Heart right ventricle (tissue), 16 donors: Measurements from ENCODE around the gene TRMT2B. TPM values are rescaled to one million over a fixed set of nuclear protein-coding genes. Genes with fewer than 3 reads are reported as not detected.
A peak's percentile ranks its signal among the peaks of the same experiment; 100 is the strongest.
"Not testable (repeated sequence)": the region's sequence is repeated elsewhere in the genome, so short reads cannot be mapped to it uniquely, and the experiment has no call there.

Experiments
- ATAC-seq, 8 donors: fragments of 200-7000 bp; cut with Tn5 transposase; one replicate each; pipeline ENCODE4 v1.9.1; 2020; ENCODE audit warnings: mild to moderate bottlenecking in 8 of 8, moderate library complexity in 8 of 8, moderate number of reproducible peaks in 1 of 8
- DNase-seq, 2 donors: peaks; one replicate each; pipeline ENCODE4 v3.0.0-alpha.2; 2020
- H3K27ac ChIP-seq, 10 donors: fragments of 200-600 bp; sonication (generic) in 2 of 10; one replicate each; pipeline versions ENCODE4 v1.5.0 to v1.8.0; 2020 to 2022; ENCODE audit warnings: mild to moderate bottlenecking in 3 of 10
- H3K27me3 ChIP-seq, 7 donors: fragments of 200-600 bp; one replicate each; pipeline ENCODE4 v1.8.0; 2021 to 2022; ENCODE audit warnings: mild to moderate bottlenecking in 2 of 7
- H3K36me3 ChIP-seq, 9 donors: fragments of 200-600 bp; sonication (generic) in 1 of 9; one replicate each; pipeline versions ENCODE4 v1.5.0 to v1.8.0; 2020 to 2022; ENCODE audit warnings: mild to moderate bottlenecking in 2 of 9
- H3K4me1 ChIP-seq, 9 donors: fragments of 200-600 bp; sonication (generic) in 1 of 9; one replicate each; pipeline versions ENCODE4 v1.5.0 to v1.8.0; 2020 to 2022; ENCODE audit warnings: mild to moderate bottlenecking in 4 of 9
- H3K4me3 ChIP-seq, 10 donors: fragments of 200-600 bp; sonication (generic) in 2 of 10; one replicate each; pipeline versions ENCODE4 v1.5.0 to v1.8.0; 2020 to 2022; ENCODE audit warnings: mild to moderate bottlenecking in 7 of 10, moderate library complexity in 2 of 10
- H3K9me3 ChIP-seq, 11 donors: fragments of 200-600 bp in 10 of 11; sonication (generic) in 2 of 11; one replicate each; pipeline versions ENCODE4 v1.5.0 to v1.8.0; 2013 to 2022; ENCODE audit warnings: mild to moderate bottlenecking in 2 of 11, control low read depth in 1 of 11, moderate library complexity in 1 of 11
- whole genome bisulfite sequencing, 2 donors: extraction: QIAGEN DNeasy Blood & Tissue Kit; methylation state at CpG; one replicate each; pipeline ENCODE4 v1.1.7; 2013; ENCODE audit warnings: inconsistent platforms in 1 of 2; 5-methylcytosine and 5-hydroxymethylcytosine counted together
- intact Hi-C, 10 donors: fragments of 100-400 bp; cut with DNase I; formaldehyde crosslinking; loops; one replicate each; pipeline versions ENCODE4 v1.11.1 to v1.14.2; 2022
- polyA plus RNA-seq, 2 donors: library from polyadenylated mRNA; stranded (reverse); fragments of 200-250 nt; gene quantifications; one replicate each; pipeline ENCODE4 v1.2.3, GENCODE V29; 2013
- total RNA-seq, 10 donors: library from RNA; stranded (reverse); fragmentation: NEBNext Ultra II Directional in 3 of 10; extraction: Animal tissue kit (Norgen Biotek cat#: 25700) in 3 of 10; gene quantifications; one replicate each; pipeline versions ENCODE4 v1.2.1 to v1.2.4, GENCODE V29; 2021 to 2023
- TF ChIP-seq, protein P1 (sequence below), 9 donors: fragments of 200-600 bp; sonication (generic) in 2 of 9; IDR thresholded peaks; one replicate each; pipeline versions ENCODE4 v1.5.0 to v1.8.0; 2021 to 2022; ENCODE audit warnings: antibody characterized with exemption in 9 of 9, mild to moderate bottlenecking in 5 of 9, moderate library complexity in 1 of 9
- donor health status: Arrhythmogenic right ventricular cardiomyopathy.
- donor health status: ischemic (EF 13 %, LVEDD 7.1; RV severe dilation, severe dysfunction).
- donor health status: healthy with polysubstance abuse.
- donor health status: DM: no; HTN: yes; CAD: no.
- donor health status: DM: no; HTN: no; CAD: no.
- donor health status: ischemic (EF 25% LVEDD 6.9; RV normal size, moderate dysfunction).
- donor health status: ischemic (EF 25% LVEDD 5.7; RV mildly dilated, moderate dysfunction).
- donor health status: healthy.
- donor health status: DM: yes; HTN: yes; CAD: no.
- donor health status: Ischemic cardiomyopathy.
- donor health status: ischemic (EF 35%, LVEDD 5.7; RV mildly dilated, moderate dysfunction).
- donor health status: nonischemic (EF 11% LVEDD 7.7; RV severe dilation, severe dysfunction).
- donor health status: DM: yes; HTN: yes; CAD: no.
- donor health status: PGD.
- donor health status: ischemic (EF 29% LVEDD 5.4; RV normal size, mild dysfunction).
- donor health status: nonischemic (EF 23%, LVEDD 6.1; RV moderate dilation, normal function).

Gene TRMT2B
- total and polyA plus RNA-seq, 12 donors, result 8.2 to 21.2 (median 15.4) TPM

DNA sequence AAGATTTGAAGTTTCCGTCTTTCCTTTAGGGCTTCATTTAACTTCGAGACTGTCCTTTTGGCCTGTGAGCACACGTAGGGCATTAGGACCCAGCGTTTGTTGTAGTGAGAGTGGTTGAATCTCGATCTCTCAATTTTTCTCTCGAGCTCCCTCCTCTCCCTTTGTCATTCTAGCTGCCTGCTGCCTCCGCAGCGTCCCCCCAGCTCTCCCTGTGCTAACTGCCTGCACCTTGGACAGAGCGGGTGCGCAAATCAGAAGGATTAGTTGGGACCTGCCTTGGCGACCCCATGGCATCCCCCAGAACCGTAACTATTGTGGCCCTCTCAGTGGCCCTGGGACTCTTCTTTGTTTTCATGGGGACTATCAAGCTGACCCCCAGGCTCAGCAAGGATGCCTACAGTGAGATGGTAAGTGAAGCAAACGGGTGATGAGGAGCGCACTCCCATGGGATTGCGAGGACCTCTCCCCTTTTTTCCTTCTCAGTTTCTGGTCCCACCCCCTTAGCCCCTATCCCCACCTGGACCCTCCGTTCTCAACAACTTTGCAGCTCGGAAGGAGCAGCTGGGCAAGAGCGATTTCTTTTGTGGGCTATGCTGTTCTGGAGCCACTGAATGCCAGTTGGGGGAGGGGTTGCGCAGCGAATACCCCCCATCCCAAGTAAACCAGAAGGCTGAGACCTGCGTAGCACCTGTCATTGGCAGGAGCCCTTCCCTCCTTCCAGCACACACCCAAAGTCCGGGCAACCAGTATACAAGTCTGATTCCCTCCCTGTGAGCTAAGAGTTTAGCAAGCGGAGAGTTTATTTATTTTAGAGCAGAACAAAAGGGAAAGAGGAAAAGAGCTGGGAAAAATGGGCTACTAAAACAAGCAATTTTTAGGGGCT is 27.0 kb upstream of the TRMT2B start, which contains the start of gene TMEM35A:
Gene TMEM35A (plus strand): TSS at position 164 of the 883 bp plus-strand sequence. CDS start 124 bp downstream, at position 288.
- intact Hi-C loops, result no loop called here
- H3K27me3 ChIP-seq, result peaks cover 0 to 63% (median 0%) of the 10 kb centered on the region in 7 donors
- H3K4me1 ChIP-seq, result no peaks in the 10 kb centered on the region
- H3K27ac ChIP-seq, result no peak within 1 kb of the TSS
- DNase-seq, result no peak
- peaks cover 0 to 3% (median 0%) of the 10 kb centered on the region in 11 donors for H3K9me3 ChIP-seq
- TF ChIP-seq, protein P1, sequence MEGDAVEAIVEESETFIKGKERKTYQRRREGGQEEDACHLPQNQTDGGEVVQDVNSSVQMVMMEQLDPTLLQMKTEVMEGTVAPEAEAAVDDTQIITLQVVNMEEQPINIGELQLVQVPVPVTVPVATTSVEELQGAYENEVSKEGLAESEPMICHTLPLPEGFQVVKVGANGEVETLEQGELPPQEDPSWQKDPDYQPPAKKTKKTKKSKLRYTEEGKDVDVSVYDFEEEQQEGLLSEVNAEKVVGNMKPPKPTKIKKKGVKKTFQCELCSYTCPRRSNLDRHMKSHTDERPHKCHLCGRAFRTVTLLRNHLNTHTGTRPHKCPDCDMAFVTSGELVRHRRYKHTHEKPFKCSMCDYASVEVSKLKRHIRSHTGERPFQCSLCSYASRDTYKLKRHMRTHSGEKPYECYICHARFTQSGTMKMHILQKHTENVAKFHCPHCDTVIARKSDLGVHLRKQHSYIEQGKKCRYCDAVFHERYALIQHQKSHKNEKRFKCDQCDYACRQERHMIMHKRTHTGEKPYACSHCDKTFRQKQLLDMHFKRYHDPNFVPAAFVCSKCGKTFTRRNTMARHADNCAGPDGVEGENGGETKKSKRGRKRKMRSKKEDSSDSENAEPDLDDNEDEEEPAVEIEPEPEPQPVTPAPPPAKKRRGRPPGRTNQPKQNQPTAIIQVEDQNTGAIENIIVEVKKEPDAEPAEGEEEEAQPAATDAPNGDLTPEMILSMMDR (IDR thresholded peaks at IDR 0.05), result no peak
- no peaks in the 10 kb centered on the region for H3K36me3 ChIP-seq
- peak in 1 of 8 donors; percentile 22 for ATAC-seq
- 4 to 7% methylated on average over 21 to 23 of the region's 23 CpGs for WGBS, 2 donors
- H3K4me3 ChIP-seq, result peak within 1 kb of the TSS in 9 of 10 donors; percentile 1 to 47 (median 37)

DNA sequence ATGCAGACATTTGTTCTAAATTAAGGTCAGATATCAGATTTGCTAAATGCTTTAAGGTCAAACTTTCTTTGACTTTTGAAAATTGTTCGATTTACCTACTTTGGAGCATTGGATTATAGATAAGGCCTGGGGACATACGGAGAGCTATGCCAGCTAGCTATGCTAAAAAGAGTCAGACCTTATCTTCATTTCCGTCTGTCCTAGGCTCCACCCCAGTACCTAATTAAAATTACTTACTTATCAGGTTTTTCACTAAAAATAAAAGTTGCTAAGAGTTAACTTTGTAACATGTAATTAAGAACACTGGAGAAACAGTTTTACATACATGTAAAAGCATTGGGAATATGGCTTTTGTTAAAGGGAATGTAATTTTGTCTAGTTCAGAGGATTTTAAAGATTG is 19.7 kb upstream of the TRMT2B start:
- Histone ChIP-seq H3K4me1 (no peaks in the 10 kb centered on the region), H3K27ac (no peak overlapping the region), H3K27me3 (peaks cover 0 to 15% (median 0%) of the 10 kb centered on the region in 7 donors), H3K4me3 (no peak overlapping the region), H3K9me3 (peaks cover 0 to 3% (median 0%) of the 10 kb centered on the region in 11 donors), H3K36me3 (no peaks in the 10 kb centered on the region)
- ATAC-seq, result no peak
- TF ChIP-seq, protein P1 (IDR thresholded peaks at IDR 0.05), result no peak
- DNase-seq, result no peak
- intact Hi-C loops, result no loop called here
- 25 to 39% methylated on average over 3 of the region's 3 CpGs for WGBS, 2 donors

DNA sequence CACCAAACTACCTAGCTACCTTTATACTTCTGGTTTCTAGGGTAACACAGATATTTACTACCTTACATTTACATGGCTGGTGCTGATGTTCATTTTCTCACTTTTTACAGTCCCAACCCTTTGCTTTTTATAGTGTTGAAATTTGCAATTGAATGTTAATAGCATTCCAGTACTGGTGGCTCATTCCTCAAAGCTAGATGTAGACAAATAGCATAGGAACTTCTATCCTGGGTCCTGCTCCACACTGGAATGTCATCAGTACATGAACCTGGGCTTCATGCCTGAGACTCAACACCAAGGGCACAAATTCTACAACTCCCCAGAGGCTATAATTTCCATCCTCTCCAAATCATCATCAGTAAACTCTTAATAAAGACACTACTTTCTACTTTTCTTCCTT is 10.3 kb upstream of the TRMT2B start:
- no peaks in the 10 kb centered on the region for H3K9me3 ChIP-seq
- no peaks in the 10 kb centered on the region for H3K36me3 ChIP-seq
- no peak for DNase-seq
- no peak overlapping the region for H3K27ac ChIP-seq
- H3K4me3 ChIP-seq, result no peak overlapping the region
- intact Hi-C loops, result no loop called here
- H3K27me3 ChIP-seq, result peaks cover 0 to 5% (median 0%) of the 10 kb centered on the region in 7 donors
- ATAC-seq, result no peak
- TF ChIP-seq, protein P1 (IDR thresholded peaks at IDR 0.05), result no peak
- no peaks in the 10 kb centered on the region for H3K4me1 ChIP-seq

DNA sequence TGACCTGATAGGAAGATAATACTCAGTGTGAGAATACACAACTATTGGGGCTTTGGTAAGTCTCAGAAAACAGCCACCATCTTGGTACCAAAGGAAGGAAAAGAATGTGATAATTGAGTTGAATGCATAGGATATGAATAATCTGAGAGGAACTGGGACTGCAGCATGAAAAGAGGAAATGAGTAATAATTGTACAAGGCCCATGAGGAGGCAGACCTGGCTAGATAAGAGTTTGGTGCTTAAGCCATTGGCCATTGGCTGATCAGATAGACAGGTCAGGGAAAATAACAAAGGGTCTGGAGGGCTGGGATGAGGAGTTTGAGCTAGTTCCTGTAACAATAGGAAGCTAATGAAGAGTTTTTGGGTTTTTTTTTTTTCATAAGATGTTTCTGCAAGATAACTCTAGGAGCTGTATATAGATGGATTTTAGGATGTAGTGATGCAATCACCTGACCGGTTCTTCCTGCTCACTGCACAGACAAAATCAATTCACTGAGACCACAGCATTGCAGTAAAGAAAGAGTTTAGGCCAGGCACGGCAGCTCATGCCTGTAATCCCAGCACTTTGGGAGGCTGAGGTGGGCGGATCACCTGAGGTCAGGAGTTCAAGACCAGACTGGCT is 5.3 kb upstream of the TRMT2B start:
- 69 to 84% methylated on average over 3 of the region's 3 CpGs for WGBS, 2 donors

DNA sequence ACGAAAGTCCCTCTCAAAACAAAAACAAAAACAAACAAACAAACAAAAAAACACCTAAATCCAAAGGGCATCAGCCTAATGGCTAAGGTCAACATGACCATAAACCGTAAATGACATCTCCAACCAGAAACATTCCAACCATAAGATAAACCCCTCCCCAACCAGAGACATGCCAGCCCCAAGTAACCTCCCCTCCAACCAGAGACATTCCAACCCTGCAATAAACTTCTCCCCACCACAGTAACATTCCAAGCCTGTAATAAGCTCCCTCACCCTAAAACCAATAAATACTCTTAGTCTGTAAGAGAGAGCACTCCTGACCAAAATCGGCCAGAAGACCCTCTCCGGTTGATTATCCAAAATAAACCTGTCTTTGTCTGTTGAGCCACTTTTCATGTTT is 4.6 kb upstream of the TRMT2B start:
- H3K4me3 ChIP-seq, DNase-seq, H3K36me3 ChIP-seq, H3K4me1 ChIP-seq, H3K27ac ChIP-seq, ATAC-seq, H3K27me3 ChIP-seq, H3K9me3 ChIP-seq, intact Hi-C loops: not testable (repeated sequence)
- 97 to 98% methylated on average over 4 of the region's 4 CpGs for whole genome bisulfite sequencing, 2 donors

More for the DNA sequence above, 5.3 kb upstream of the TRMT2B start:
- intact Hi-C loops, result no loop called here
- no peak for DNase-seq
- Histone ChIP-seq H3K27ac (no peak overlapping the region), H3K4me1 (peaks cover 0 to 3% (median 0%) of the 10 kb centered on the region in 9 donors), H3K27me3 (no peaks in the 10 kb centered on the region), H3K4me3 (no peak overlapping the region), H3K36me3 (no peaks in the 10 kb centered on the region), H3K9me3 (no peaks in the 10 kb centered on the region)
- TF ChIP-seq, protein P1 (IDR thresholded peaks at IDR 0.05), result no peak
- no peak for ATAC-seq
